Activated CD4-positive, alpha-beta T cell treated with anti-CD3 and anti-CD28 coated beads, Interleukin-2, amount 50 U/mL, for 1 hour (primary cell): Measurements from ENCODE around the gene SEMA6A.

ENCODE experiments used
- DNase-seq: peaks from one replicate; pipeline ENCODE4 v3.0.0-alpha.2; 2020

Gene SEMA6A

GRCh38 chr5:116456036-116456435, 118.6 kb downstream of the SEMA6A start:
- no peak for DNase-seq

- DNase-seq, result no peak
These were observed 119.6 kb downstream of the SEMA6A start for GRCh38 chr5:116455061-116455460.

GRCh38 chr5:116454417-116454927, 120.2 kb downstream of the SEMA6A start:
- DNase-seq, result no peak

- no peak for DNase-seq
These were observed 120.6 kb downstream of the SEMA6A start for GRCh38 chr5:116453988-116454411.

GRCh38 chr5:116452774-116453368, 121.8 kb downstream of the SEMA6A start:
- no peak for DNase-seq

- no peak for DNase-seq
These were observed 122.6 kb downstream of the SEMA6A start for GRCh38 chr5:116451905-116452450.

GRCh38 chr5:116451066-116451465, 123.6 kb downstream of the SEMA6A start:
- DNase-seq, result no peak

- DNase-seq, result no peak
These were observed 125.2 kb downstream of the SEMA6A start for GRCh38 chr5:116449458-116449857.

GRCh38 chr5:116448870-116449427, 125.7 kb downstream of the SEMA6A start:
- no peak for DNase-seq

GRCh38 chr5:116448450-116448849, 126.2 kb downstream of the SEMA6A start:
- no peak for DNase-seq

- no peak for DNase-seq
These were observed 128.1 kb downstream of the SEMA6A start for GRCh38 chr5:116446356-116447005.

- DNase-seq, result no peak
These were observed 129.3 kb downstream of the SEMA6A start for GRCh38 chr5:116445311-116445710.

GRCh38 chr5:116444373-116445295, 130.0 kb downstream of the SEMA6A start:
- DNase-seq, result no peak

- DNase-seq, result no peak
These were observed 131.6 kb downstream of the SEMA6A start for GRCh38 chr5:116442931-116443551.

- DNase-seq, result no peak
These were observed 132.5 kb downstream of the SEMA6A start for GRCh38 chr5:116442095-116442534.

- no peak for DNase-seq
These were observed 133.4 kb downstream of the SEMA6A start for GRCh38 chr5:116441223-116441622.

GRCh38 chr5:116440457-116441001, 134.1 kb downstream of the SEMA6A start:
- no peak for DNase-seq

GRCh38 chr5:116439905-116440304, 134.7 kb downstream of the SEMA6A start:
- no peak for DNase-seq

GRCh38 chr5:116438979-116439554, 135.6 kb downstream of the SEMA6A start:
- no peak for DNase-seq

- DNase-seq, result no peak
These were observed 136.6 kb downstream of the SEMA6A start for GRCh38 chr5:116437922-116438578.

- DNase-seq, result no peak
These were observed 137.3 kb downstream of the SEMA6A start for GRCh38 chr5:116437351-116437705.
